Transverse colon (tissue), 4 donors: ENCODE data around the gene ZNF594.
"Not testable (repeated sequence)": the region's sequence is repeated elsewhere in the genome, so short reads cannot be mapped to it uniquely, and the experiment has no call there.

ENCODE experiments used
- CTCF ChIP-seq, 5 experiments: fragments of 200-600 bp in 3 of 5; fragments of 450-650 bp in 2 of 5; sonication (generic) in 3 of 5; IDR thresholded peaks; 1 replicate in 2 of 5; 2 replicates in 3 of 5; pipeline ENCODE4 v1.5.1; 2016 to 2017; ENCODE audit warnings: antibody characterized with exemption in 5 of 5, inconsistent platforms in 3 of 5, mild to moderate bottlenecking in 2 of 5, moderate library complexity in 1 of 5
- EP300 ChIP-seq: sonication (generic); formaldehyde crosslinking; IDR thresholded peaks from one replicate; pipeline ENCODE4 v1.6.1; 2017; ENCODE audit warnings: antibody characterized with exemption, low read depth
- POLR2A ChIP-seq: fragments of 450-650 bp; IDR thresholded peaks from one replicate; pipeline ENCODE4 v1.6.1; 2016; ENCODE audit warnings: antibody characterized with exemption, mild to moderate bottlenecking, moderate library complexity
- POLR2AphosphoS5 ChIP-seq, 3 donors: sonication (generic); formaldehyde crosslinking; IDR thresholded peaks; one replicate each; pipeline ENCODE4 v1.6.1; 2016; ENCODE audit warnings: antibody characterized with exemption in 3 of 3

- not testable (repeated sequence) for TF ChIP-seq CTCF (IDR thresholded peaks at IDR 0.05); POLR2A; POLR2AphosphoS5 (IDR thresholded peaks at IDR 0.05); EP300
Measured at GRCh38 chr17:5137511-5138197, 54.0 kb downstream of the ZNF594 start.
